ENCODE data around the gene TAGAP. TPM values are rescaled to one million over a fixed set of nuclear protein-coding genes. Genes with fewer than 3 reads are reported as not detected.

TAGAP gene
- total RNA-seq, 4 donors from 2014 or later, result 0.57 to 6.6 (median 1.9) TPM

DNA sequence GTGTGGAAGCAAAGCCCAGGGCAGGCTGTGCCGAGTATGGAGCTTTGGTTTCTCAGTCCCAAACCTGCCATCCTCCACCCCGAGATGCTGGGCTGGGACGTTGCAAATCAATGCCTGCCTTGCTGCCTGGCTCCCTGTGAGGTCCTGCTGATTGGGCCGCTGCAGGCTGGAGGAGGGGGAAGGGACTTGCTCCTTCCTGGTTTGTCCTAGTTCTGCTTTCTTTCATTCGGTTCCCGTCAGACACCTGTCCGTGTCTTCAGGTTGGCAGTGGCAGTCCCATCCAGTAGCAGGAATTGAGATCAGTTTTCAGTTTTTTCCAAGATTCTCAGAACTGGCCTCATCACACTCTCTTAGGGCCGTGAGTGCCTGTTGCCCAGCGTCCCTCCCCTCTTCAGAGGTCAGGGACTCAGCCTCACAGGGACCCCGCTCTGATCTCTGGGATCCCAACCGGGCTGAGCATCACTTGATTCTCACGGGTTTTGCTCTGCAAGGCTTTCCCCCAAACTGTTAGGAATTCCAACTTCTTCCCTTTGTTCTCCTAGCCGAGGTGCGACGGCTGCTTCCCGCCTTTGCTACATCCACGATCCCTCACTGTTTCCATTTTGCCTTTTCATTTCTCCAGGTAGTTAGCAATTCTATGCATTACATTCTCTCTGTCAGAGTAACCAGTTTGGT lies 24.2 kb upstream of the TAGAP start:
- TF ChIP-seq, protein P1, sequence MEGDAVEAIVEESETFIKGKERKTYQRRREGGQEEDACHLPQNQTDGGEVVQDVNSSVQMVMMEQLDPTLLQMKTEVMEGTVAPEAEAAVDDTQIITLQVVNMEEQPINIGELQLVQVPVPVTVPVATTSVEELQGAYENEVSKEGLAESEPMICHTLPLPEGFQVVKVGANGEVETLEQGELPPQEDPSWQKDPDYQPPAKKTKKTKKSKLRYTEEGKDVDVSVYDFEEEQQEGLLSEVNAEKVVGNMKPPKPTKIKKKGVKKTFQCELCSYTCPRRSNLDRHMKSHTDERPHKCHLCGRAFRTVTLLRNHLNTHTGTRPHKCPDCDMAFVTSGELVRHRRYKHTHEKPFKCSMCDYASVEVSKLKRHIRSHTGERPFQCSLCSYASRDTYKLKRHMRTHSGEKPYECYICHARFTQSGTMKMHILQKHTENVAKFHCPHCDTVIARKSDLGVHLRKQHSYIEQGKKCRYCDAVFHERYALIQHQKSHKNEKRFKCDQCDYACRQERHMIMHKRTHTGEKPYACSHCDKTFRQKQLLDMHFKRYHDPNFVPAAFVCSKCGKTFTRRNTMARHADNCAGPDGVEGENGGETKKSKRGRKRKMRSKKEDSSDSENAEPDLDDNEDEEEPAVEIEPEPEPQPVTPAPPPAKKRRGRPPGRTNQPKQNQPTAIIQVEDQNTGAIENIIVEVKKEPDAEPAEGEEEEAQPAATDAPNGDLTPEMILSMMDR (IDR thresholded peaks at IDR 0.05; ENCODE audit: low read depth), result no peak

DNA sequence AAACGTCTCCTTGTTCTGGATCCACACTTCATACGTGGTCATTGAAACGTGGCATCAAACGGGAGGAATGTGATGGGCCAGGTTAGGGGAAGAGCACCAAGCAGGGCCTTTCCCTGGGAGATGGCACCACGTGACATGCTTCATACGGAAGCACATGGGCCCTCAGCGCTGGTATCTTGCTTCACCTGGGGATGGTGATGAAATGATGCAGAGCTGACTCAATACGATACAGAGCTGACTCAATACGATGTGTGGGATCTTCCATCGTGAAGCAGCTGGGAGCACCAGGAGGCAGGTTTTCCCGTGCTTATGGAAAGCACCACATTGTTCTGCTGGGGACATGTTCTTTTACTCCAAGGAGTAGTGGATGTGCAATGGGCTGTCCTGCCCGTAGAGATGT lies 22.5 kb upstream of the TAGAP start:
- TF ChIP-seq, protein P1 (IDR thresholded peaks at IDR 0.05; ENCODE audit: low read depth), result no peak

DNA sequence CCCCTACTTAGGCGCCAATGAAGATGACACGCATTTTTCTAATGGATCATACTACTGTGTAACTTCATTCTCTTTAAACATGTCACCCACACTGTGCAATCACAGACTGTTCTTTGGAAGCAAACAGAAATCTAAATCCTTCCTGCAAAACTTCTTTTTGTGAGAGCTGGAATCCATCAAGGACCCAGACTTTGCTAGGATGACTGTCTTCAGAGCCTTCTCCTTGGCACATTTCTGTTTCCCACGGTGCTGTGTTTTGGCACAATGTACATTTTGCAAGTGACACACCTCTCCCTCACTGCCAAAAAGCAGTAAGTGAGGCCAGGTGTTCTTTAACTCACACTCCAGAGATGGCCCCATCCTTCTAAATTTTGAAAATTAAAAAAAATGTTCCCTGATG lies 21.7 kb upstream of the TAGAP start:
- TF ChIP-seq, protein P1 (IDR thresholded peaks at IDR 0.05; ENCODE audit: low read depth), result no peak

DNA sequence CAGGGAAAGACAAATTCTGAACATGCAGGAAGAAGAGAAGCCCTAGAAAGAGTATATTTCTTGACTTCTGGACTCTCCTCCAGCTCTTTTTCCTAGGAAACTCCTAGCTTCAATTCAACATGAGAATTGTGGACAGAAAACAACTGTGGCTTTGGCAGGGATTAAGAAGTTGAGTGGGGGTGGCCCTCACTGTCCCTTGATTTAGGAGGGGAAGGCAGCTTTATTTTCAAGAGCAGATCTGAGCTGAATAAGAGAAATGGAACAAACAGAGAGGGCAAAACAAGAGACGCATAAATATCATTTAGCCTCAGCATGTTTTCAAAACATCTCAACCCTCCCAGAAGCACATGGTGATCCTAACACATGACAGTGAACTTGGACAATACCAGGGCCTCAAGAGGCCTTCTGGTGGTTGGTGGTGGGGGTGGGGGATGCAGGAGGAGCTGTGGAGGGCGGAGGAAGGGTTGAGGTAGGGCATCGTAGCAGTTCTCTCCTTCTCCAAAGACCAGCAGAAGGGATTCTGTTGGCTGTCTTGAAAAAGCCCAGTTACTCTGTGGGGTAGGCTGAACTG lies 21.1 kb upstream of the TAGAP start:
- TF ChIP-seq, protein P1 (IDR thresholded peaks at IDR 0.05; ENCODE audit: low read depth), result no peak

DNA sequence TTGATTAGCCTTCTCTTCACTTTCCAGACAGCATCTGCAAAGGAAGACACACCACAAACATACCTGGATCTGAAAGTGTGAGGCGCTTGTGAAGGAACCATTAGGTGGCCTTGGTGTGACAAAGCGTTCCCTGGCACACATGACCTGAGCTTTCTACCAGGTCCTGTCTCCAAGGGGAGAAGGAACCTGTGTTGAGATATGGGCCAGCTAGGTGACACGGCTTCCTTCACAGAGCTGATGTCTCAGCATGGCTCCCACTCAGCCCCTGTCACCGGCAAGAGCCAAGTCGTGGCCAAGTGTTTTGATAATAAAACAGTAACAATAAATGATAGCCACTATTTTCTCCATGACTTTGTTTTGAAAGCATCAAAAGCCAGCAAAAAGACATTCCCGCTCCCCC lies 20.3 kb upstream of the TAGAP start:
- TF ChIP-seq, protein P1 (IDR thresholded peaks at IDR 0.05; ENCODE audit: low read depth), result no peak

DNA sequence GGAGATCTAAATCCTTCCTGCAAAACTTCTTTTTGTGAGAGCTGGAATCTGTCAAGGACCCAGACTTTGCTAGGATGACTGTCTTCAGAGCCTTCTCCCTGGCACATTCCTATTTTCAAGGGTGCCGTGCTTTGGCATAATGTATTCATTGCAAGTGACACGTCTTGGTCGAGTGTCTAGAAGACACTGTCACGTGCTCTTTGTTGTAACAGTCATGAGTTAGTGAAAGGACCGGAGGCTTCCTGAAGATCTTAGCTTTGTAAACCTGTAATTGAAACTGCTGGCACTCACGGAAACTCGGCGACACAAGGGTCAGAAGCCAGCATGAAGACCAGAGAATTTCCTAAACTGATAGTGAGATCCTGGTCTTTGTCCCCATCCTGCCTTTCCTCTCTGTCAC lies 19.7 kb upstream of the TAGAP start:
- TF ChIP-seq, protein P1 (IDR thresholded peaks at IDR 0.05; ENCODE audit: low read depth), result no peak

DNA sequence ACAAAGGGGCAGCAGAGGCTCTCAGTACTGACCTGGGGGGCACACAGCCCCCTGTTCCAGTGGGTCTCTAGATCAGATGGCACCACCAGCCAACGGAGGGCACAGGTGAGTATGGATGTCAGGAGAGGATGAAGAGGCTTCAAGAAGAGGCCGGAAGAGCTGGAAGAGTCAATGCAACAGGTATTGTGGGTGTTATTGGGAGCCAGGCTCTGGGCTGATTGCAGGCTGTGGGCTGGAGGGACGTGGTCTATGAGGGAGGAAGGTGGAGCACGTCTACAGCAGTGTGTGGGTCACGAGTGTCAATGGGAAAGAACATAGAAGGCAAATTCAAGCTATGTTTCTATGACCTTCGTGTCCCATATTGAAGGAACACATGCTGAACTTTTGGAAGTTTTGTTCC lies 18.8 kb upstream of the TAGAP start:
- TF ChIP-seq, protein P1 (IDR thresholded peaks at IDR 0.05; ENCODE audit: low read depth), result no peak
